ENCODE measurements around the gene ERGIC1. TPM values are rescaled to one million over a fixed set of nuclear protein-coding genes. Genes with fewer than 3 reads are reported as not detected.

ERGIC1 gene
- total RNA-seq, 1 donor from 2014 or later, result 99.1 TPM

DNA sequence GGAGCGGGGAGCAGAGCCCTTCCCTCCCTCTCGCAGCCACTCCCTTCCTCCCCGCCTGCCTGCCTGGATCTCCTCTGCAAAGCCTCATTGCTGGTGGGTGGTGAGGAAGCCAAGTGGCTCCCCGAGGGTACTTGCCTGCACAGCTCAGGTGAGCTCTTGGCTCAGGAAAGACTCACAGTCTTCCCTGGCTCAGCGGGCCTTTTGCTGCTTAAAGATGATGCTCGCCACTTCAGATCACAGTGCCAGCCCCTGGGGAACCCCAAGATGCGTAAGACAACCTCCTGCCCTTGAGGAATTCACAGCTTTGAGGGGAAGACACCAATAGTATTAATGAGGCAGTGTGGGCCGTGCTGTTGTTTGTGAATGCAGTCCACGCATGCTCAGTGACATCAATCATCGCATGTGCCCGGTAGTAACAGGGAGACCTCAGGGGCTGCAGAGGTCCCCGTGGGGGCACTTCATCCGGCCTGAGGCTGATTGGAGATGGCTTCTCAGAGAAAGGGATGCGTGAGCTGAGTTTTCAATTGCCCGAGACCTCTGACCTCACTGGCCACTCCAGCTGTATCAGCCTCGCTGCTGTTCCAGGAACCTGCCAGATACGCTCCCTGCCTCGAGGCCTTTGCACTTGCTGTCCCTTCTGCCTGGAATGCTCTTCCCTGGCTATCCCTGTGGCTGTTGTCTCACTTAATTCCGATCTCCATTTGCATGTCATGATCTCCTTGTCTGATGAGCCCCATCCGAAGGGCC is 36.8 kb downstream of the ERGIC1 start:
- H3K4me3 ChIP-seq (ENCODE audit: low read depth, low read length), result no peak overlapping the region
- no peak for DNase-seq (ENCODE audit: low read depth)
- TF ChIP-seq, protein P1, sequence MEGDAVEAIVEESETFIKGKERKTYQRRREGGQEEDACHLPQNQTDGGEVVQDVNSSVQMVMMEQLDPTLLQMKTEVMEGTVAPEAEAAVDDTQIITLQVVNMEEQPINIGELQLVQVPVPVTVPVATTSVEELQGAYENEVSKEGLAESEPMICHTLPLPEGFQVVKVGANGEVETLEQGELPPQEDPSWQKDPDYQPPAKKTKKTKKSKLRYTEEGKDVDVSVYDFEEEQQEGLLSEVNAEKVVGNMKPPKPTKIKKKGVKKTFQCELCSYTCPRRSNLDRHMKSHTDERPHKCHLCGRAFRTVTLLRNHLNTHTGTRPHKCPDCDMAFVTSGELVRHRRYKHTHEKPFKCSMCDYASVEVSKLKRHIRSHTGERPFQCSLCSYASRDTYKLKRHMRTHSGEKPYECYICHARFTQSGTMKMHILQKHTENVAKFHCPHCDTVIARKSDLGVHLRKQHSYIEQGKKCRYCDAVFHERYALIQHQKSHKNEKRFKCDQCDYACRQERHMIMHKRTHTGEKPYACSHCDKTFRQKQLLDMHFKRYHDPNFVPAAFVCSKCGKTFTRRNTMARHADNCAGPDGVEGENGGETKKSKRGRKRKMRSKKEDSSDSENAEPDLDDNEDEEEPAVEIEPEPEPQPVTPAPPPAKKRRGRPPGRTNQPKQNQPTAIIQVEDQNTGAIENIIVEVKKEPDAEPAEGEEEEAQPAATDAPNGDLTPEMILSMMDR (conservative IDR thresholded peaks at IDR 0.05; ENCODE audit: low read depth, low read length), result no peak

DNA sequence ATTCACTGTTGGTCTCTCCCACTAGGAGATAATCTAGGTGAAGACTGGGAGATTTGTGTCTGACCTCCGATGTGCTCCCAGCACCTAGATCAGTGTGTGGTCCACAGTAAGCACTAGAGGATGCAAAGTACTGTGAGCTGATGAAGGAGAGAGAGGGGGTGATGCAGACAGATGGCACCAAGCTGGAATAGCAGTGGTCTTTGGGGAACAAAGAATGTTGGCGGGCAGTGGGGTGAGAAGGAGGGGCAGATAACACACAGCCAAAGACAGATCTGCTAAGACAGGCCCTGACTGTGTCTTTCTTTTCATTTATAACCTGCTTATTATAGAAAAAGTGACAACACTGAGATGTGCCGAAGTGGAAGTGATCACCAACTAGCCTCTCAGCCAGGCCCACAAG is 37.5 kb downstream of the ERGIC1 start:
- no peak overlapping the region for H3K4me3 ChIP-seq (ENCODE audit: low read depth, low read length)
- no peak for DNase-seq (ENCODE audit: low read depth)
- TF ChIP-seq, protein P1 (conservative IDR thresholded peaks at IDR 0.05; ENCODE audit: low read depth, low read length), result no peak

- TF ChIP-seq, protein P1 (conservative IDR thresholded peaks at IDR 0.05; ENCODE audit: low read depth, low read length), result no peak
- DNase-seq (ENCODE audit: low read depth), result no peak
- no peak overlapping the region for H3K4me3 ChIP-seq (ENCODE audit: low read depth, low read length)
Measured at GRCh38 chr5:172871982-172872381, 37.9 kb downstream of the ERGIC1 start.

- no peak overlapping the region for H3K4me3 ChIP-seq (ENCODE audit: low read depth, low read length)
- no peak for DNase-seq (ENCODE audit: low read depth)
- TF ChIP-seq, protein P1 (conservative IDR thresholded peaks at IDR 0.05; ENCODE audit: low read depth, low read length), result no peak
Measured at GRCh38 chr5:172872997-172873491, 39.0 kb downstream of the ERGIC1 start.

DNA sequence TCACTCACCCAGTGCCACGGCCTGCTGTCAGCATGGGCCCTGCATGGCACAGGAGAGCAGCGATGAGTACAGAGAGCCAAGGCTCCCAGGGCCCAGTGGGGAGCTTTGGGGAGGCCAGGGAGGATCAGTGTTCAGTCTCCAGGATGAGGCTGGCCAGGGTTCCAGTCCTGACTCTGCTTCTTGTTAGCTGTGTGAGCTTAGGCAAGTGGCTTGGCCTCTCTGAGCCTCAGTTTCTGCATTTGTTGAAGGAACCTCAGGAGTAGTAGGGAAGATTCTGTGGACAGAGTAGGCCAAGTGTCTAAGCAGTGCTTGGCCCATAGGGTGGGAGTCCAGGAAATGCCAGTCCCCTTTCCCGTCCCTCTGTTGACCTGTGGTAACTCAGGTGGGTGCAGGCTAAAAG is 39.5 kb downstream of the ERGIC1 start:
- TF ChIP-seq, protein P1 (conservative IDR thresholded peaks at IDR 0.05; ENCODE audit: low read depth, low read length), result no peak
- no peak for DNase-seq (ENCODE audit: low read depth)
- no peak overlapping the region for H3K4me3 ChIP-seq (ENCODE audit: low read depth, low read length)

- no peak overlapping the region for H3K4me3 ChIP-seq (ENCODE audit: low read depth, low read length)
- TF ChIP-seq, protein P1 (conservative IDR thresholded peaks at IDR 0.05; ENCODE audit: low read depth, low read length), result no peak
- no peak for DNase-seq (ENCODE audit: low read depth)
Measured at GRCh38 chr5:172874647-172875504, 40.8 kb downstream of the ERGIC1 start.
